ENCODE results near the gene POU6F1.

- TF ChIP-seq, protein P1, sequence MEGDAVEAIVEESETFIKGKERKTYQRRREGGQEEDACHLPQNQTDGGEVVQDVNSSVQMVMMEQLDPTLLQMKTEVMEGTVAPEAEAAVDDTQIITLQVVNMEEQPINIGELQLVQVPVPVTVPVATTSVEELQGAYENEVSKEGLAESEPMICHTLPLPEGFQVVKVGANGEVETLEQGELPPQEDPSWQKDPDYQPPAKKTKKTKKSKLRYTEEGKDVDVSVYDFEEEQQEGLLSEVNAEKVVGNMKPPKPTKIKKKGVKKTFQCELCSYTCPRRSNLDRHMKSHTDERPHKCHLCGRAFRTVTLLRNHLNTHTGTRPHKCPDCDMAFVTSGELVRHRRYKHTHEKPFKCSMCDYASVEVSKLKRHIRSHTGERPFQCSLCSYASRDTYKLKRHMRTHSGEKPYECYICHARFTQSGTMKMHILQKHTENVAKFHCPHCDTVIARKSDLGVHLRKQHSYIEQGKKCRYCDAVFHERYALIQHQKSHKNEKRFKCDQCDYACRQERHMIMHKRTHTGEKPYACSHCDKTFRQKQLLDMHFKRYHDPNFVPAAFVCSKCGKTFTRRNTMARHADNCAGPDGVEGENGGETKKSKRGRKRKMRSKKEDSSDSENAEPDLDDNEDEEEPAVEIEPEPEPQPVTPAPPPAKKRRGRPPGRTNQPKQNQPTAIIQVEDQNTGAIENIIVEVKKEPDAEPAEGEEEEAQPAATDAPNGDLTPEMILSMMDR (IDR thresholded peaks at IDR 0.05): no peak
- TF ChIP-seq POLR2A (IDR thresholded peaks at IDR 0.05): no peak
Measured at GRCh38 chr12:51200806-51201205, 17.1 kb downstream of the POU6F1 start.

All from gastroesophageal sphincter (tissue), 3 donors.